HepG2 (cell line): Measurements from ENCODE around the gene CCDC17. TPM values are rescaled to one million over a fixed set of nuclear protein-coding genes. Genes with fewer than 3 reads are reported as not detected.
A peak's percentile ranks its signal among the peaks of the same experiment; 100 is the strongest.

Source experiments
- CC2D1A ChIP-seq: sonication (generic); formaldehyde crosslinking; IDR thresholded peaks from 2 replicates; pipeline ENCODE4 v1.8.1; 2023; ENCODE audit warnings: mild to moderate bottlenecking, missing genetic modification reagents
- FOXK1 ChIP-seq: sonication (generic); formaldehyde crosslinking; IDR thresholded peaks from 2 replicates; pipeline ENCODE4 v1.4.0; 2020; ENCODE audit warnings: low read depth, missing genetic modification reagents, borderline replicate concordance
- GATAD1 ChIP-seq: IDR thresholded peaks from 2 replicates; pipeline ENCODE4 v1.6.1; 2016; ENCODE audit warnings: missing genetic modification reagents, missing compliant biosample characterization
- GFI1 ChIP-seq: sonication (generic); formaldehyde crosslinking; IDR thresholded peaks from 2 replicates; pipeline ENCODE4 v1.5.0; 2020; ENCODE audit warnings: missing genetic modification reagents, mild to moderate bottlenecking, borderline replicate concordance
- HOXA3 ChIP-seq: sonication (generic); formaldehyde crosslinking; IDR thresholded peaks from 2 replicates; pipeline ENCODE4 v1.5.0; 2020; ENCODE audit warnings: missing genetic modification reagents
- HOXA7 ChIP-seq: sonication (generic); formaldehyde crosslinking; IDR thresholded peaks from 2 replicates; pipeline ENCODE4 v1.8.1; 2022; ENCODE audit warnings: mild to moderate bottlenecking, missing genetic modification reagents, moderate library complexity
- MEIS1 ChIP-seq: sonication (generic); formaldehyde crosslinking; IDR thresholded peaks from 2 replicates; pipeline ENCODE4 v1.9.0; 2021; ENCODE audit warnings: mild to moderate bottlenecking, missing genetic modification reagents, moderate library complexity, borderline replicate concordance
- NBN ChIP-seq: fragments of 450-650 bp; conservative IDR thresholded peaks from 2 replicates; pipeline ENCODE4 v1.6.1; 2017
- SP4 ChIP-seq: sonication (generic); formaldehyde crosslinking; IDR thresholded peaks from 2 replicates; pipeline ENCODE4 v1.8.1; 2023; ENCODE audit warnings: mild to moderate bottlenecking, missing genetic modification reagents
- SSRP1 ChIP-seq: IDR thresholded peaks from 2 replicates; pipeline ENCODE4 v1.6.1; 2016; ENCODE audit warnings: control low read depth
- STAG1 ChIP-seq: sonication (generic); formaldehyde crosslinking; IDR thresholded peaks from 2 replicates; pipeline ENCODE4 v1.4.0; 2020; ENCODE audit warnings: missing genetic modification reagents
- TEAD3 ChIP-seq: optimal IDR thresholded peaks from 2 replicates; pipeline ENCODE3; 2016; ENCODE audit warnings: borderline replicate concordance
- TP53 ChIP-seq: sonication (generic); formaldehyde crosslinking; conservative IDR thresholded peaks from 2 replicates; pipeline ENCODE4 v1.4.0; 2020; ENCODE audit warnings: missing genetic modification reagents
- YEATS4 ChIP-seq: sonication (generic); formaldehyde crosslinking; IDR thresholded peaks from 2 replicates; pipeline ENCODE4 v1.4.0; 2020; ENCODE audit warnings: missing genetic modification reagents, borderline replicate concordance
- ZFAT ChIP-seq: sonication (generic); formaldehyde crosslinking; conservative IDR thresholded peaks from 2 replicates; pipeline ENCODE4 v1.8.1; 2023; ENCODE audit warnings: missing genetic modification reagents, inconsistent platforms
- ZKSCAN1 ChIP-seq: fragments of 150-350 bp; IDR thresholded peaks from 2 replicates; pipeline ENCODE4 v1.6.1; 2014; ENCODE audit warnings: low read length
- ZMYM2 ChIP-seq: sonication (generic); formaldehyde crosslinking; IDR thresholded peaks from 2 replicates; pipeline ENCODE4 v1.8.0; 2022; ENCODE audit warnings: mild to moderate bottlenecking, missing genetic modification reagents
- ZNF317 ChIP-seq: sonication (generic); formaldehyde crosslinking; IDR thresholded peaks from 2 replicates; pipeline ENCODE4 v1.5.0; 2020; ENCODE audit warnings: mild to moderate bottlenecking, missing genetic modification reagents
- ZNF615 ChIP-seq: sonication (generic); formaldehyde crosslinking; IDR thresholded peaks from 2 replicates; pipeline ENCODE4 v1.5.0; 2020; ENCODE audit warnings: mild to moderate bottlenecking, missing genetic modification reagents, borderline replicate concordance
- ZNF616 ChIP-seq: sonication (generic); formaldehyde crosslinking; IDR thresholded peaks from 2 replicates; pipeline ENCODE4 v1.5.0; 2020; ENCODE audit warnings: low read depth, mild to moderate bottlenecking, missing genetic modification reagents
- ZNF772 ChIP-seq: sonication (generic); formaldehyde crosslinking; IDR thresholded peaks from 2 replicates; pipeline ENCODE4 v1.5.0; 2020; ENCODE audit warnings: mild to moderate bottlenecking, missing genetic modification reagents
- ZNF775 ChIP-seq: sonication (generic); formaldehyde crosslinking; IDR thresholded peaks from 2 replicates; pipeline ENCODE4 v1.4.0; 2020; ENCODE audit warnings: missing genetic modification reagents, mild to moderate bottlenecking, moderate library complexity, borderline replicate concordance
- ZSCAN31 ChIP-seq: sonication (generic); formaldehyde crosslinking; IDR thresholded peaks from 2 replicates; pipeline ENCODE4 v1.5.0; 2020; ENCODE audit warnings: low read depth, mild to moderate bottlenecking, missing genetic modification reagents
- polyA plus RNA-seq, 8 experiments: library from polyadenylated mRNA; depleted of rRNA in 3 of 8; stranded (reverse) in 7 of 8; unstranded in 1 of 8; fragments of >200 nt; fragmentation: Illumina TruSeq in 4 of 8; extraction: Trizol in 4 of 8; gene quantifications; 2 replicates each; pipeline versions ENCODE4 v1.2.1 to v1.2.3, GENCODE V29; 2011 to 2016; ENCODE audit warnings: low read depth in 4 of 8, missing spikeins in 1 of 8, mixed read lengths in 1 of 8; ENCODE audit not compliant: insufficient read depth in 1 of 8
- total RNA-seq, 5 experiments: library from RNA; depleted of rRNA; stranded (reverse); fragments of >200 nt; fragmentation: Illumina TruSeq; extraction: Trizol; gene quantifications; 2 replicates each; pipeline ENCODE4 v1.2.3, GENCODE V29; 2016; ENCODE audit warnings: low read depth in 1 of 5
- TF ChIP-seq, protein P1 (sequence below): sonication (generic); formaldehyde crosslinking; IDR thresholded peaks from 2 replicates; pipeline ENCODE4 v1.4.0; 2020; ENCODE audit warnings: missing genetic modification reagents, borderline replicate concordance
- TF ChIP-seq, protein P2 (sequence below): sonication (generic); formaldehyde crosslinking; IDR thresholded peaks from 2 replicates; pipeline ENCODE4 v1.9.0; 2021; ENCODE audit warnings: missing genetic modification reagents, borderline replicate concordance
- TF ChIP-seq, protein P3 (sequence below): sonication (generic); formaldehyde crosslinking; conservative IDR thresholded peaks from 2 replicates; pipeline ENCODE4 v1.4.0; 2020; ENCODE audit warnings: missing genetic modification reagents
- TF ChIP-seq, protein P4 (sequence below): IDR thresholded peaks from 2 replicates; pipeline ENCODE4 v1.6.1; 2016; ENCODE audit warnings: low read depth, borderline replicate concordance

Gene CCDC17
- total and polyA plus RNA-seq, 2 of the 13 experiments (the other 11 are each of a cell fraction or from before 2014, with no cell fraction given): 1.5 to 3.3 TPM

DNA sequence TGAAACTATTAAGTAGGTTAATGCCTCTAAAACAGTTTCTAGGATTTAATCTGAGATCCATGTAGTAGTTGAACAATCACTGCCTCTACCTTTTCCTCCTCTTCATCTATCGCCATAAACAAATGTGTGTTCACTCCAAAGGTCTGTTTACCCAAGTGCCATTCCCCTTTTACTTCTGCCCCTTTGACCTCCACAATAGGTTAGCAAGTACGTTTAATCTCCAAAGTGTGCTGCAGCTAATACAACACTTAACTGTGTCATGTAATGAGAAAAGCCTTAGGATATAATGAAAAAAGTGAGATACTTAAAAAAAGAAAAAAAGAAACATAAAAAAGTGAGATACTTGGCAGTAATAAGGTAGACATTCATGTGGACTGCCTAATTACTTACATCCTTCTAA lies 34.3 kb upstream of the CCDC17 start (continued):
- TF ChIP-seq, protein P1, sequence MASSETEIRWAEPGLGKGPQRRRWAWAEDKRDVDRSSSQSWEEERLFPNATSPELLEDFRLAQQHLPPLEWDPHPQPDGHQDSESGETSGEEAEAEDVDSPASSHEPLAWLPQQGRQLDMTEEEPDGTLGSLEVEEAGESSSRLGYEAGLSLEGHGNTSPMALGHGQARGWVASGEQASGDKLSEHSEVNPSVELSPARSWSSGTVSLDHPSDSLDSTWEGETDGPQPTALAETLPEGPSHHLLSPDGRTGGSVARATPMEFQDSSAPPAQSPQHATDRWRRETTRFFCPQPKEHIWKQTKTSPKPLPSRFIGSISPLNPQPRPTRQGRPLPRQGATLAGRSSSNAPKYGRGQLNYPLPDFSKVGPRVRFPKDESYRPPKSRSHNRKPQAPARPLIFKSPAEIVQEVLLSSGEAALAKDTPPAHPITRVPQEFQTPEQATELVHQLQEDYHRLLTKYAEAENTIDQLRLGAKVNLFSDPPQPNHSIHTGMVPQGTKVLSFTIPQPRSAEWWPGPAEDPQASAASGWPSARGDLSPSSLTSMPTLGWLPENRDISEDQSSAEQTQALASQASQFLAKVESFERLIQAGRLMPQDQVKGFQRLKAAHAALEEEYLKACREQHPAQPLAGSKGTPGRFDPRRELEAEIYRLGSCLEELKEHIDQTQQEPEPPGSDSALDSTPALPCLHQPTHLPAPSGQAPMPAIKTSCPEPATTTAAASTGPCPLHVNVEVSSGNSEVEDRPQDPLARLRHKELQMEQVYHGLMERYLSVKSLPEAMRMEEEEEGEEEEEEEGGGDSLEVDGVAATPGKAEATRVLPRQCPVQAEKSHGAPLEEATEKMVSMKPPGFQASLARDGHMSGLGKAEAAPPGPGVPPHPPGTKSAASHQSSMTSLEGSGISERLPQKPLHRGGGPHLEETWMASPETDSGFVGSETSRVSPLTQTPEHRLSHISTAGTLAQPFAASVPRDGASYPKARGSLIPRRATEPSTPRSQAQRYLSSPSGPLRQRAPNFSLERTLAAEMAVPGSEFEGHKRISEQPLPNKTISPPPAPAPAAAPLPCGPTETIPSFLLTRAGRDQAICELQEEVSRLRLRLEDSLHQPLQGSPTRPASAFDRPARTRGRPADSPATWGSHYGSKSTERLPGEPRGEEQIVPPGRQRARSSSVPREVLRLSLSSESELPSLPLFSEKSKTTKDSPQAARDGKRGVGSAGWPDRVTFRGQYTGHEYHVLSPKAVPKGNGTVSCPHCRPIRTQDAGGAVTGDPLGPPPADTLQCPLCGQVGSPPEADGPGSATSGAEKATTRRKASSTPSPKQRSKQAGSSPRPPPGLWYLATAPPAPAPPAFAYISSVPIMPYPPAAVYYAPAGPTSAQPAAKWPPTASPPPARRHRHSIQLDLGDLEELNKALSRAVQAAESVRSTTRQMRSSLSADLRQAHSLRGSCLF (CRISPR knock-in tag): no peak
- no peak for TF ChIP-seq SSRP1 (CRISPR knock-in tag)
- TF ChIP-seq CC2D1A (CRISPR knock-in tag): no peak
- no peak for TF ChIP-seq ZNF775 (CRISPR knock-in tag)
- no peak for TF ChIP-seq ZNF772 (CRISPR knock-in tag)
- TF ChIP-seq ZFAT (CRISPR knock-in tag): no peak
- TF ChIP-seq GFI1 (CRISPR knock-in tag): peak; percentile 97
- no peak for TF ChIP-seq MEIS1 (CRISPR knock-in tag)
- TF ChIP-seq TP53 (CRISPR knock-in tag): no peak
- no peak for TF ChIP-seq ZMYM2 (CRISPR knock-in tag)
- no peak for TF ChIP-seq ZKSCAN1
- no peak for TF ChIP-seq ZSCAN31 (CRISPR knock-in tag)
- TF ChIP-seq, protein P2, sequence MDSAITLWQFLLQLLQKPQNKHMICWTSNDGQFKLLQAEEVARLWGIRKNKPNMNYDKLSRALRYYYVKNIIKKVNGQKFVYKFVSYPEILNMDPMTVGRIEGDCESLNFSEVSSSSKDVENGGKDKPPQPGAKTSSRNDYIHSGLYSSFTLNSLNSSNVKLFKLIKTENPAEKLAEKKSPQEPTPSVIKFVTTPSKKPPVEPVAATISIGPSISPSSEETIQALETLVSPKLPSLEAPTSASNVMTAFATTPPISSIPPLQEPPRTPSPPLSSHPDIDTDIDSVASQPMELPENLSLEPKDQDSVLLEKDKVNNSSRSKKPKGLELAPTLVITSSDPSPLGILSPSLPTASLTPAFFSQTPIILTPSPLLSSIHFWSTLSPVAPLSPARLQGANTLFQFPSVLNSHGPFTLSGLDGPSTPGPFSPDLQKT (CRISPR knock-in tag): no peak
- no peak for TF ChIP-seq NBN
- TF ChIP-seq SP4 (CRISPR knock-in tag): no peak
- TF ChIP-seq, protein P3, sequence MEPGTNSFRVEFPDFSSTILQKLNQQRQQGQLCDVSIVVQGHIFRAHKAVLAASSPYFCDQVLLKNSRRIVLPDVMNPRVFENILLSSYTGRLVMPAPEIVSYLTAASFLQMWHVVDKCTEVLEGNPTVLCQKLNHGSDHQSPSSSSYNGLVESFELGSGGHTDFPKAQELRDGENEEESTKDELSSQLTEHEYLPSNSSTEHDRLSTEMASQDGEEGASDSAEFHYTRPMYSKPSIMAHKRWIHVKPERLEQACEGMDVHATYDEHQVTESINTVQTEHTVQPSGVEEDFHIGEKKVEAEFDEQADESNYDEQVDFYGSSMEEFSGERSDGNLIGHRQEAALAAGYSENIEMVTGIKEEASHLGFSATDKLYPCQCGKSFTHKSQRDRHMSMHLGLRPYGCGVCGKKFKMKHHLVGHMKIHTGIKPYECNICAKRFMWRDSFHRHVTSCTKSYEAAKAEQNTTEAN (CRISPR knock-in tag): no peak
- TF ChIP-seq GATAD1: no peak
- peak; percentile 47 for TF ChIP-seq TEAD3 (CRISPR knock-in tag)
- TF ChIP-seq ZNF317: no peak
- no peak for TF ChIP-seq HOXA3
- TF ChIP-seq STAG1 (CRISPR knock-in tag): no peak
- peak; percentile 56; the same call in 1 of the 2 replicates for TF ChIP-seq YEATS4 (CRISPR knock-in tag)
- no peak for TF ChIP-seq ZNF616 (CRISPR knock-in tag)
- peak; percentile 30; the same call in 1 of the 2 replicates for TF ChIP-seq FOXK1
- no peak for TF ChIP-seq ZNF615 (CRISPR knock-in tag)
- TF ChIP-seq, protein P4, sequence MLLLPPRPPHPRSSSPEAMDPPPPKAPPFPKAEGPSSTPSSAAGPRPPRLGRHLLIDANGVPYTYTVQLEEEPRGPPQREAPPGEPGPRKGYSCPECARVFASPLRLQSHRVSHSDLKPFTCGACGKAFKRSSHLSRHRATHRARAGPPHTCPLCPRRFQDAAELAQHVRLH (CRISPR knock-in tag): no peak
- no peak for TF ChIP-seq HOXA7 (CRISPR knock-in tag)
